Panc1 (cell line): ENCODE measurements around the gene TMEM45A. TPM values are rescaled to one million over a fixed set of nuclear protein-coding genes. Genes with fewer than 3 reads are reported as not detected.

Source experiments
- ATAC-seq: fragments of 200-7000 bp; cut with Tn5 transposase; 2 replicates; pipeline ENCODE4 v1.9.1; 2020; ENCODE audit warnings: mild to moderate bottlenecking, moderate library complexity
- BruUV-seq: library from RNA; stranded (reverse); fragments of 400-500 nt; replicated peaks from 2 replicates; lab custom pipeline; 2021; lab: Mats Ljungman, UMichigan
- CTCF ChIA-PET: fragments of 300-600 bp; sonication (Branson Sonifier 250); formaldehyde crosslinking; loops from one replicate; lab custom pipeline; 2022; ENCODE audit warnings: antibody characterized with exemption; lab: Charles Lee
- POLR2A ChIA-PET: fragments of 300-600 bp; sonication (Branson Sonifier 250); formaldehyde crosslinking; loops from one replicate; lab custom pipeline; 2022; ENCODE audit warnings: antibody characterized with exemption; lab: Charles Lee
- DNase-seq: peaks from one replicate; pipeline ENCODE4 v3.0.0-alpha.2; 2010; ENCODE audit warnings: low read depth, low spot score
- H3K27ac ChIP-seq: 2 replicates; pipeline ENCODE4 v1.5.1; 2011; ENCODE audit warnings: mild to moderate bottlenecking, low read length, inconsistent platforms
- H3K27me3 ChIP-seq: fragments of 200-500 bp; sonication (Bioruptor generic); 2 replicates; pipeline ENCODE4 v1.6.0; 2014; ENCODE audit warnings: low read length, inconsistent platforms; ENCODE audit not compliant: control insufficient read depth, insufficient read depth
- H3K36me3 ChIP-seq: fragments of 200-500 bp; sonication (Bioruptor generic); 2 replicates; pipeline ENCODE4 v1.5.1; 2014; ENCODE audit warnings: inconsistent platforms, mild to moderate bottlenecking, low read length, moderate library complexity; ENCODE audit not compliant: control insufficient read depth, insufficient read depth
- H3K4me1 ChIP-seq: 2 replicates; pipeline ENCODE4 v1.5.1; 2011; ENCODE audit warnings: inconsistent platforms, mild to moderate bottlenecking, low read length, moderate library complexity; ENCODE audit not compliant: control insufficient read depth, insufficient read depth
- H3K4me3 ChIP-seq, 2 experiments: 2 replicates each; pipeline ENCODE4 v1.5.1; 2011 to 2012; ENCODE audit warnings: low read depth in 2 of 2, low read length in 2 of 2, mild to moderate bottlenecking in 2 of 2, inconsistent platforms in 1 of 2, moderate library complexity in 1 of 2
- H3K9me3 ChIP-seq: fragments of 200-500 bp; sonication (Bioruptor generic); 2 replicates; pipeline ENCODE4 v1.5.1; 2014; ENCODE audit warnings: low read depth, mild to moderate bottlenecking, inconsistent platforms, low read length, moderate library complexity; ENCODE audit not compliant: control insufficient read depth, insufficient read depth
- CTCF ChIP-seq: fragments of 450-650 bp; IDR thresholded peaks from 2 replicates; pipeline ENCODE4 v1.5.1; 2017; ENCODE audit warnings: mild to moderate bottlenecking
- POLR2AphosphoS5 ChIP-seq: IDR thresholded peaks from 2 replicates; pipeline ENCODE4 v1.6.1; 2012; ENCODE audit warnings: mild to moderate bottlenecking, low read depth, low read length, moderate library complexity
- REST ChIP-seq, 2 experiments: IDR thresholded peaks; 2 replicates each; pipeline ENCODE4 v1.6.1; 2011 to 2012; ENCODE audit warnings: low read depth in 2 of 2, control low read depth in 1 of 2, low read length in 1 of 2, mild to moderate bottlenecking in 1 of 2, moderate library complexity in 1 of 2; ENCODE audit not compliant: insufficient read depth in 1 of 2
- SIN3A ChIP-seq: IDR thresholded peaks from 2 replicates; pipeline ENCODE4 v1.6.1; 2012; ENCODE audit warnings: low read depth, mild to moderate bottlenecking, low read length, moderate library complexity, borderline replicate concordance; ENCODE audit not compliant: insufficient read depth
- TCF7L2 ChIP-seq: IDR thresholded peaks from 2 replicates; pipeline ENCODE4 v1.6.1; 2011; ENCODE audit warnings: mild to moderate bottlenecking, low read depth, low read length, inconsistent platforms
- in situ Hi-C: cut with HindIII; loops from 2 replicates; pipeline ENCODE4 v1.10.0; 2016; ENCODE audit warnings: low sequenced_read_pairs, low pct_unique_long_range_greater_than_20kb
- intact Hi-C: fragments of 100-400 bp; cut with micrococcal nuclease; formaldehyde crosslinking; loops from one replicate; pipeline ENCODE4 v1.10.0; 2022; ENCODE audit not compliant: unreplicated experiment
- total RNA-seq: library from RNA; stranded (reverse); gene quantifications from one replicate; pipeline ENCODE4 v1.2.1, GENCODE V29; 2021; ENCODE audit not compliant: unreplicated experiment

TMEM45A gene
- total RNA-seq, 1 experiment from 2014 or later = 8.6 TPM

- Histone ChIP-seq H3K36me3 (no peaks in the 10 kb centered on the region), H3K27me3 (no peaks in the 10 kb centered on the region), H3K4me3 (no peak overlapping the region), H3K4me1 (0 out of 2 replicates have a peak, but pooled peaks cover 2% of the 10 kb centered on the region), H3K9me3 (no peaks in the 10 kb centered on the region), H3K27ac (no peak overlapping the region)
- ATAC-seq = no peak
- intact Hi-C loops = loop anchor here (2.0 to 10.0 kb wide), 3 partner anchors 187 to 759 kb away; partner anchors contain the start of genes LNP1 and TOMM70
- ChIA-PET CTCF (interaction anchor here (0.7 to 1.6 kb wide), 3 partner anchors 128 to 790 kb away, joined by 3 to 18 read pairs (median 4); no protein-coding TSS in a partner anchor), POLR2A (no interaction called here)
- TF ChIP-seq REST (IDR thresholded peaks at IDR 0.05; ENCODE audit: insufficient read depth in 1 of 2, low read depth in 2 of 2, low read length in 1 of 2) (no peak), POLR2AphosphoS5 (no peak), SIN3A (no peak)
- BruUV-seq = no TSS peak
- no peak for DNase-seq
- in situ Hi-C loops = no loop called here
Observed at GRCh38 chr3:100591411-100591810, 99.0 kb downstream of the TMEM45A start.

GRCh38 chr3:100600181-100601042 is 108.0 kb downstream of the TMEM45A start:
- CTCF ChIA-PET = no interaction called here
- intact Hi-C loops = no loop called here

More at GRCh38 chr3:100600181-100601042, 108.0 kb downstream of the TMEM45A start:
- DNase-seq (no peak), ATAC-seq (no peak)
- Histone ChIP-seq H3K27ac (no peak overlapping the region), H3K4me1 (no peaks in the 10 kb centered on the region), H3K9me3 (no peaks in the 10 kb centered on the region), H3K27me3 (peaks cover 7% of the 10 kb centered on the region; the same call in 1 of the 2 replicates), H3K4me3 (no peak overlapping the region), H3K36me3 (no peaks in the 10 kb centered on the region)
- POLR2A ChIA-PET = interaction anchor here (0.6 kb wide), 1 partner anchor 160 kb away, joined by 3 read pairs; no protein-coding TSS in a partner anchor
- TF ChIP-seq SIN3A (no peak), REST (IDR thresholded peaks at IDR 0.05; ENCODE audit: insufficient read depth in 1 of 2, low read depth in 2 of 2, low read length in 1 of 2) (no peak), TCF7L2 (no peak), POLR2AphosphoS5 (no peak), CTCF (no peak)
- in situ Hi-C loops = no loop called here
- no TSS peak for BruUV-seq
